NCI-H2171 (cell line): ENCODE results near the gene TBC1D5.
"Not testable (repeated sequence)": the region's sequence is repeated elsewhere in the genome, so short reads cannot be mapped to it uniquely, and the experiment has no call there.

Source experiments
- DNase-seq: peaks from one replicate; lab custom pipeline; 2025; lab: John Stamatoyannopoulos, UW

Gene TBC1D5

GRCh38 chr3:17645074-17645698 lies 97.2 kb downstream of the TBC1D5 start:
- no peak for DNase-seq

GRCh38 chr3:17643691-17644090 lies 98.7 kb downstream of the TBC1D5 start:
- DNase-seq, result no peak

DNA sequence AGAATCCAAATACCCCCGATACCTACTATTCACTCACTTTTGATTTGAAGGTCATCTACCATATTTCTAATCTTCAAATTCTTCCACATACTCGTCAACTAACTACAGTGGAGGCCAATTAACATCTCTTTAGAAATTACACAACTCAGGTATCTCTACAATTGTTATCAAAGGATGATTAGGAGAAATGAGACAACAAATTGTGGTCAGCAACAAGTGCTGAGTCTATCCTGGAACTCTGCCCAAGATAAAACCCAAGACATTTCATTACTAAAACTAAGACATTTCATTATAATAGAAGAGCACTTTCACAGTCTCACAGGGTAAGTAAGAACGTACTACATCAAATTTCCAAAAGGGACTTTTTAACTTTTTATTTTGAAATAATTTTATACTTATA lies 100.0 kb downstream of the TBC1D5 start:
- DNase-seq, result no peak

DNA sequence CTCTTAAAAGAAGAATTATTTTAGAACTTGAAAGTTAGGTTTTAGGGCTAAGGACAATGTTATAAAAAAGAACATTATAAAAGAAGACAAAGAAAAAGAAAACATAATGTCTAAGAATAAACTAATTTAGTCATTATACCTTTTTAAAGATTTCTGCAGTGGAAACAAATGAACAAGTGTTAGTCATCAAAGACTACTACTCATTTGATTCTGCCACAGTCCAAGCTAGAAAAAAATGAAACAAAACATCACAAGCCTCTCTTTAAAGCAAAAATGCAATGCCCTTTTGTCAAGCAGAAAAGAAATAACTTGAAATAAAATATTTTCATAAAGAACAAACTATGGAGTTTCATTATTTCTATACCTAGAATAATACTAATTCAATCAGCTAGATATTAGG lies 102.0 kb downstream of the TBC1D5 start:
- no peak for DNase-seq

DNA sequence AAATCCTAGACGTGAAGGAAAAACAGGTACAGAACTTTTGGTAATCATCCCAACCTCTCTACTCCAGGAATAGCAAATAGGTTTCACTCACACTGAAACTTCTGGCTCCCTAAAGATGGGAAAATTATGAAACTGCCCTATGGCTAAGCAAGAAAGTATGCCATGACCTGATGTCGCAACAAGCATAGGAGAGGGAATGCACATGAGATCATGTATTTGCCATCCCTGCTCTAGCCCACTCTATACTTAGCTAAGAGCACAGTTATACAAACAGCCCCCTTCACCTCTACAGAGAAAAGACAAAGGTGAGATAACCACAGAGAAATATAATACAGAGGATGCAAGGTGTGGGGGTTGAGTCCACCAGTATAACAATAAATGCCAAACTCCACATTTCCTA lies 102.7 kb downstream of the TBC1D5 start:
- no peak for DNase-seq

- no peak for DNase-seq
These were observed 103.2 kb downstream of the TBC1D5 start for GRCh38 chr3:17639257-17639656.

GRCh38 chr3:17638356-17638755 lies 104.1 kb downstream of the TBC1D5 start:
- DNase-seq, result no peak

DNA sequence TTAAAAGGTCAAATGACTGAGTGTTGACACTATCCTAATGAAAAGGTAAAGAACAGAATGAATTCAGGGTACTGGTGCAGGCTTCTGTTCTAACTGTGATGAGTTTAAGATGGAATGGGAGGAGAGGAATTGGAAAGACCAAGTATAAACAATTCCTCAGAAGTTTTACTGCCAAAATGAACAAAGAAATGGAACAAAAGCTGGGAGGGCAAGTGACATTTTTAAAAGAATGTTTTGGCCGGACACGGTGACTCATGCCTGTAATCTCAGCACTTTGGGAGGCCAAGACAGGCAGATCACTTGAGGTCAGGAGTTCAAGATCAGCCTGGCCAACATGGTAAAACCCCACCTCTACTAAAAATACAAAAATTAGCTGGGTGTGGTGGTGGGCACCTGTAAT lies 106.8 kb downstream of the TBC1D5 start:
- not testable (repeated sequence) for DNase-seq

GRCh38 chr3:17634964-17635363 lies 107.5 kb downstream of the TBC1D5 start:
- DNase-seq, result no peak

- no peak for DNase-seq
These were observed 108.2 kb downstream of the TBC1D5 start for GRCh38 chr3:17634201-17634600.

GRCh38 chr3:17632401-17633100 lies 109.9 kb downstream of the TBC1D5 start:
- no peak for DNase-seq

- no peak for DNase-seq
These were observed 110.8 kb downstream of the TBC1D5 start for GRCh38 chr3:17631609-17632008.

DNA sequence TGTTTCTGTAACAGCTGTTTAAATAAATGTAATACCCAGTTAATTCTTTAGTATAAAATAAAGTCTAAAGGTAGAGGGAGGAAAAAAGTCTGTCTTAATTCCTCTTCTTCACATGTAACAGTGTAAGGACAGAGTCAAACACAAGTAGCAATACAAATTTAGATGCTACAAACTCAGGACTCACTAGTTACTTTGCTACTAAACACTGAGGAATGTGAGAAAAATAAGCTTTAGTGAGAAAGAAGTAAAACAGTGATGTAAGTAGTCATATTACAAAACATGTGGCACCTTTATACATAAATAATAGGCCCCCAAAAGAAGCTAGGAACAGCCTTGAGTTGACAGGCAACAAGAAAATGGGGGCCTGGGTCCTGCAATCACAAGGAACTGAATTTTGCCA lies 113.0 kb downstream of the TBC1D5 start:
- DNase-seq, result no peak

DNA sequence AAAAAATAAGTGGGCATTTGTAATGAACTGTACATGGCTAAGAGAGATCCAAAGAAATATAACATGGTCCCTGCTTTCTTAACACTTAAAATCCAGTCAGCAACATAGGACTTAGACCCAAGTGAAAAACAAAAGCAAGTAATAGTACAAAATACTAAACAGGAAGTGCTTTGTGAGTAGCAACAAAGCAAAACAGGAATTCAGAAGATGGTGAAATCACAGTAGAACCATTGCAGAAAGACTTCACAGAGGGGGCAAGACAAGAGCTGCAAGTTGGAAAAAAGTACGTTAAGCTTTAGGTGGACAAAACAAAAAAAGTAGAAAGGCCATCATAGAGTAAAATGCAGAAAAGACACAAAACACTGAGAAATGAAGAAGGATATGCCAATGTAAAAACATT lies 116.0 kb downstream of the TBC1D5 start:
- DNase-seq, result no peak

- no peak for DNase-seq
These were observed 117.3 kb downstream of the TBC1D5 start for GRCh38 chr3:17625133-17625532.

DNA sequence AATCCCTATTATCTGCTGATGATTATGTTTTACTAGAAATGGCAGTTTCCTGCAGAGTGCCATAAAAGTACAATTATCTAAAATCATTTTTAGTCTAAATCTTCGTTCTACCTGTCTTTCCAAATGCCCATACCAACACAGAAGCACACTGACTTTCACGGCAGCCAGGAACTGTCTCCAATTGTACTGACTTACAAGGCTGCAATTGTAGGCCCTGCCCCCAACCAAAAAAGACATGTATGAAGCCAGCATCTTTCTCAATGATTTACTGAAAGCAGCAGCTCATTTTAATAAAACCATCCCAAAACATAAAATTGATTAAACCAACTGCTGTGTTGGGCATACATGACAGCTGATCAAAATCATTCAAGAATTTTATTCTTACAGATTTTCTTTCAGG lies 119.0 kb downstream of the TBC1D5 start:
- DNase-seq, result no peak

- no peak for DNase-seq
These were observed 122.5 kb downstream of the TBC1D5 start for GRCh38 chr3:17619968-17620367.

DNA sequence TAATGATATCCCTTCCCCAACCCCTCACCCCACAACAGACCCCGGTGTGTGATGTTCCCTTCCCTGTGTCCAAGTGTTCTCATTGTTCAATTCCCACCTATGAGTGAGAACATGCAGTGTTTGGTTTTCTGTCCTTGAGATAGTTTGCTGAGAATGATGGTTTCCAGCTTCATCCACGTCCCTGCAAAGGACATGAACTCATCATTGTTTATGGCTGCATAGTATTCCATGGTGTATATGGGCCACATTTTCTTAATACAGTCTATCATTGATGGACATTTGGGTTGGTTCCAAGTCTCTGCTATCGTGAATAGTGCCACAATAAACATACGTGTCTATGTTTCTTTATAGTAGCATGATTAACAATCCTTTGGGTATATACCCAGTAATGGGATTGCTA lies 129.4 kb downstream of the TBC1D5 start:
- not testable (repeated sequence) for DNase-seq

DNA sequence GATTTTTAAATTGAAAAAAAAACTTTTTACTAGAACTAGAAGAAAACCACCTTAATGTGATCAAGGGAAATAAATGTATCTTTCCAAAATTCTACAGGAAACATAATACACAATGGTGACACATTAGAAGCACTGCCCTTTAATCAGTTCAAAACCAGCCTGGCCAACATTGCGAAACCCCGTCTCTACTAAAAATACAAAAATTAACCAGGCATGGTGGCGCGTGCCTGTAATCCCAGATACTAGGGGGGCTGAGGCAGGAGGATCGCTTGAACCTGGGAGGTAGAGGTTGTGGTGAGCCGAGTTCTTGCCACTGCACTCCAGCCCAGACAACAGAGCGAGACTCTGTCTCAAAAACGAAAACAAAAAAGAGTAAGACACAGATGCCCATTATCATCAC lies 134.5 kb downstream of the TBC1D5 start:
- DNase-seq, result no peak

DNA sequence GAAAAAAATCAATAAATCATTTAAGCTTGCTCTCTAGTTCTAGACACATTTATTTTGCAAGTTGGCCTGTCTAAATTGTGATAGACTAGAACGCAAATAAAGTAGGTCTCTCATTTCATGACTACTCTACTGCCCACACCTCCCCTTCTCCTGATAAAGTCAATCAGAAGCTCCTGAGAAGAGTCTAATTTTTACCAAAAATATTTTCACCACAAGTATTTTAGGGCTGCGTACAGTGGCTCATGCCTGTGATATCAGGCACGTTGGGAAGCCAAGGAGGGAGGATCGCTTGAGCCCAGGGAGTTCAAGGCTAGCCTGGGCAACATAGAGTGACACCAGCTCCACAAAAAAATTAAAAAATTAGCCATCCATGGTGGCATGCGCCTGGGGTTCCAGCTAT lies 136.5 kb downstream of the TBC1D5 start:
- DNase-seq, result no peak

- no peak for DNase-seq
These were observed 137.4 kb downstream of the TBC1D5 start for GRCh38 chr3:17605032-17605431.

- DNase-seq, result no peak
These were observed 140.3 kb downstream of the TBC1D5 start for GRCh38 chr3:17602126-17602525.

DNA sequence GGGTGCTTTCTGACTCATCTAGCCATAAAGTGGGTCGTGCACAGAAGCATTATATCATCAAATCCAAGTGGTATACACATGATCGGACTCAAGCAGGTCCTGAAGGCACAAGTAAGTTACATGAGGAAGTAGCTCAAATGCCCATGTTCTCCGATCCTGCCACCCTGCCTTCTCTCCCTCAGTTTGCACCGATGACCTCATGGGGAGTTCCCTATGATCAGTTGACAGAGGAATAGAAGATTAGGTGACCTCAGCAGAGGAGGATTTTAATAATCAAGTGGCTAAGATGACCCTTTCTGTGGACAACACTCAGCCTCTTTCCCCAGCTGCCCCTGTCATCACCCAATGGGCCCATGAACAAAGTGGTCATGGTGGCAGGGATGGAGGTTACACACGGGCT lies 149.5 kb downstream of the TBC1D5 start:
- no peak for DNase-seq

- no peak for DNase-seq
These were observed 152.0 kb downstream of the TBC1D5 start for GRCh38 chr3:17590465-17590864.
